A172 (cell line): ENCODE data around the gene STK25. TPM values are rescaled to one million over a fixed set of nuclear protein-coding genes. Genes with fewer than 3 reads are reported as not detected.

ENCODE experiments used
- DNase-seq: peaks from one replicate; pipeline ENCODE4 v3.0.0-alpha.2; 2015; ENCODE audit warnings: low spot score
- total RNA-seq: library from RNA; depleted of rRNA; stranded (reverse); fragments of >200 nt; shearing (Covaris generic); gene quantifications from 2 replicates; pipeline ENCODE4 v1.2.3, GENCODE V29; 2014

STK25 gene
- total RNA-seq, 1 experiment from 2014 or later, result 202 TPM

GRCh38 chr2:241494311-241494908, 14.0 kb downstream of the STK25 start:
- DNase-seq, result no peak

GRCh38 chr2:241493092-241493491, 15.3 kb downstream of the STK25 start:
- DNase-seq, result no peak

GRCh38 chr2:241492174-241492565, 16.2 kb downstream of the STK25 start:
- no peak for DNase-seq

GRCh38 chr2:241491549-241492173, 16.7 kb downstream of the STK25 start:
- DNase-seq, result no peak

DNA sequence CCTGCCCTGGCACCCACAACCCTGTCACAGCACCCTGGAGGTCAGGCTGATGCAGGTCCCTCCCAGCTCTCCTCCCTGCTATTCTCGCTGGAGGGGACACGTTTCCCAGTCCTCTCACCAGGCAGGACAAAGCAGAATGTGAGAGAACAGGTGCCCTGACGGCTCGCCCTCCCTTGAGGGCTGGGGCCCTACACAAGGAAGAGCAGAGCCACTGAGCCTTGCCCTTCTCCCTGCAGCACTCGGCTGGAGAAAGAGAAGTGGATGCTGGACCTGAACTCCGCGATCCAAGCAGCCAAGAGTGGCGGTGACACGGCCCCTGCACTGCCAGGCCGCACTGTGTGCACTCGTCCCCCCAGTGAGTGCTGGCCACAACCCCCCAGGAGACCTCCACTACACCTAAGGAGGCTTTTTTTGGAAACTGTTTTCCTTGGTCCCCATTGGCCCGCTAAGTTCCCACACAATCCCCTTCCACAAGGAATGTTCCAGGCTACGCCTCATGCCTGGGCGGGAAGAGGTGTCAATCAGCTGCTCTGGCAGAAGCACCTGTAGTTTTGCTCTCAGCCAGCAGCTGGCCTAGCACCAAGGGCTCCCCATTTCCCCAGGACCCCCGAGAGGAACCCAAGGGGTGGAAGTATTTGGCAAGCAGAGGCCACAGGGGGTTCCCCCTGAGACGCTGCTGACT, 17.4 kb downstream of the STK25 start:
- DNase-seq, result no peak

- no peak for DNase-seq
Observed at GRCh38 chr2:241489733-241490680, 18.4 kb downstream of the STK25 start.

GRCh38 chr2:241489088-241489487, 19.3 kb downstream of the STK25 start:
- no peak for DNase-seq

DNA sequence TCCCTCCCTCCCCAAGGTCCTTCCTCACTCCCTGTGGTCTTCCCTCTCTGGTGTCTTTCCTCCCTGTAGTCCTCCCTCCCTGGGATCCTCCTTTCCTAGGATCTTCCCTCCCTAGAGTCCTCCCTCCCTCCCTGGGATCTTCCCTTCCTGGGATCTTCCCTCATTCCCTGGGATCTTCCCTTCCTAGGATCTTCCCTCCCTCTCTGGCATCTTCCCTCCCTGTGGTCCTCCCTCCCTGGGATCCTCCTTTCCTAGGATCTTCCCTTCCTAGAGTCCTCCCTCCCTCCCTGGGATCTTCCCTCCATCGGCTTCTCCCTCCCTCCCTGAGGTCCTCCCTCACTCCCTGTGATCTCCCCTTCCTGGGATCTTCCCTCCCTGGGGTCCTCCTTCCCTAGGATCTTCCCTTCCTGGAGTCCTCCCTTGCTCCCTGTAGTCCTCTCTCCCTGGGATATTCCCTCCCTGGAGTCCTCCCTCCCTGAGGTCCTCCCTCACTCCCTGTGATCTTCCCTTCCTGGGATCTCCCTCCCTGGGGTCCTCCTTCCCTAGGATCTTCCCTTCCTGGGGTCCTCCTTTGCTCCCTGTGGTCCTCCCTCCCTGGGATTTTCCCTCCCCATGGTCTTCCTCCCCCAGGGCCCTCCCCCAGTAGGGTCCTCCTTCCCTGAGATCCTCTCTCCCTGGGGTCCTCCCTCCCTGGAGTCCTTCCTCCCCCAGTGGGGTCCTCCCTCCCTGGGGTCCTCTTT, 23.0 kb downstream of the STK25 start:
- DNase-seq, result no peak

GRCh38 chr2:241483305-241483704, 25.1 kb downstream of the STK25 start:
- no peak for DNase-seq

DNA sequence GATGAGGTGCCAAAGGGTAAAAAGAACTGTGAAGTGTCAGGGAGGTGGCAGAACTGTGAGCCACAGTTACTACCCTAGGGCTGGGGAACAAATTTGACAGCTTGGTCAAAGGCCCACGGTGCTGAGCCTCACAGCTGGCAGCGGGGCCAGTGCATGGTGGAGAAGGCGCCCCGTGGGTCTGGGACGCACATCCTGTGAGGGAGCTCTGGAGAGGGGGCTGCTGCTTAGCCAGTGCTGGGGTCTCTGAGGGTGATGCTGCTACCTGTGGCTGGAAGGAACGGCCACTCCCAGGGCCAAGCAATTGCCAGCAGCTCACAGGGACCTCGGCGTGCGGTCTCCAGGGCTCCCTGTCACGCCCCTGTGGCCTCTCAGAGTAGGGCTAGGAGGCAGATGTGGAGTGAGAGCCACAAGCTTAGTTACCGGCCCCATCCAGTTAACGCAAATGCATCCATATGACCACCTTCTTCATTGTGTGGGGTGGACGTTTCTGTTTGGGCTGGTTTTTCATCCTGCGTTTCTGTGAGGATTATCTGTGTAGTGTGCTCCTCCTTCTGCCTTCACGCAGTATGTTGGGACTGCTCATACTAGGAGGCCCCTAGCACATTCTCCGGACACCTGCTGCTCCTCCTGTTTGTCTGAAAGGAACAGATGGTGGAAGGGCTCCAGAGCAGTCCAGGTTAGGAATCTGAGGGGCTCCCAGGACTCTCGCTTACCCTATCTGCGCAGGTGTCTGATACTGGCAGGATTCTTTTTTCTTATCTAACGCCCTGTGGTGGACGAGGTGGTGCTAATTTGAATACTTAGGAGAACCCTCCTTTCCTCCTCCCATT, 26.0 kb downstream of the STK25 start:
- no peak for DNase-seq

DNA sequence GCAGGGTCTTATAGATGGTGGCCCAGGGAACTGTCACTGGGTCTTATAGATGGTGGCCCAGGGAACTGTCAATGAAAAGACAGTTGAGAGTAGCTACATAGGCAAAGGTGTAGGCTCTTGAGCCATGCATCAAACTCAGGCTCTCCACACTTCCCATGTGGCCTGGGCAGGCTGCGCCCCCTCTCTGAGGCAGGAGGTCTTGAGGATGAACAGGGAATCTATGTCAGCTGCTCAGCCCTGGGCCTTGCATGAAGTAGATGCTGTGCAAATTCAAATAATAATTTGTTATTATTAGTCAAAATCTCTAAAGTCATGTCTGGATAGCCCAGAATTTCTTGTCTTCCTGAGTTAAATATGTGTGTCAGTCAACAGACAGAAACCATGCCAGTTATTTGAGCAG, 26.7 kb downstream of the STK25 start:
- no peak for DNase-seq

- no peak for DNase-seq
Observed at GRCh38 chr2:241479026-241479898, 29.1 kb downstream of the STK25 start.

- no peak for DNase-seq
Observed at GRCh38 chr2:241478166-241478565, 30.2 kb downstream of the STK25 start.

- no peak for DNase-seq
Observed at GRCh38 chr2:241475267-241475666, 33.1 kb downstream of the STK25 start.

DNA sequence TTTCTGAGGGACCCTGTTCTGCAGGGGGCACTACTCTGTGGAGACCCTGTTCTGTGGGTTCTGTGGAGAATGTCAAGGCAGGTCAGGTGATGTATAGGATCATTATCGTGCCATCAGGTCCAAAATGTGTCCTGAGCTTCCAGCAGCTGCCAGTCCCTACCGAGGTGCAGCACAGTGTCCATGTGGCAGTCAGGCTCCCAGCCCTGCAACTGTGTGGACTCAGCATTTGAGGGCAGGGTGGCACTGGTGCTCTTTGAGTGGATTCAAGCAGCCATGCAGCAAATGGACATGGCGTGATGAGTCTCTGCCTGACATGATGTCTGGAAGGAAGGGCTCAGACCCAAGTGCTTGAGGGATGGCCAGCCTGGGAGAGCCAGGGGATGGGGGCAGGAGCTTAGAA, 35.0 kb downstream of the STK25 start:
- no peak for DNase-seq

DNA sequence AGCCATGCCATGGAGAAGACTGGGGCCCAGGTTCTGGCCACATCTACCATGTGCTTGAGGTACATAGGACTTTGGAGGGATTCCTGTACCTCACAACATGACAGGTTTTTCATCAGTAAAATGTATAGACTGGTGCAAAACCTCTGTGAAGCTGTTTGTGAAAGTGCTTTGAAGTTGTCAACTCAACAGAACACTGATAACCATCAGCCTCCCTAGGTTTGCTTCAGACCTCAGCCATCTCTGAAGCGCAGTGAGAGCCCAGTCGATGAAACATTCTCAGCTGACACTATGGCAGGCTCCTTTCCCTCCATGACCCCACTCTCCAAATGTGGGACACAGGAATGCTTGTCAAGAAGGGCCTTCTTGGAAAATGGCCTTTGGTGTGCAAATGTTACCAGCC, 38.6 kb downstream of the STK25 start:
- no peak for DNase-seq

DNA sequence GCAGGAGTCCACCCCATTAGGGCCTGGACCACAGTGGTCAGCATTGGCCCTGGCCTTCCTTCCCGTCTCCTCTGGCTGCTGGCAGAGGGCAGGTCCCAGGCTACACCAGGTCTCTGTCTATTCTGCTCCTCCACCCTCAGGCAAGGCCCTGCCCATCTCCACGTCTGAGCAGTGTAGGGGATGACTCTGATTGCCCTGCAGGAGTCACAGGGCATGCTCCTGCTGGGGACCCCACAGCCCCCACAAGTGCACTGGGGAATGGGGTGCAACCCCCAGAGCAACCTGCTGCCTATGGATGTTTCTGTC, 40.0 kb downstream of the STK25 start:
- DNase-seq, result no peak

DNA sequence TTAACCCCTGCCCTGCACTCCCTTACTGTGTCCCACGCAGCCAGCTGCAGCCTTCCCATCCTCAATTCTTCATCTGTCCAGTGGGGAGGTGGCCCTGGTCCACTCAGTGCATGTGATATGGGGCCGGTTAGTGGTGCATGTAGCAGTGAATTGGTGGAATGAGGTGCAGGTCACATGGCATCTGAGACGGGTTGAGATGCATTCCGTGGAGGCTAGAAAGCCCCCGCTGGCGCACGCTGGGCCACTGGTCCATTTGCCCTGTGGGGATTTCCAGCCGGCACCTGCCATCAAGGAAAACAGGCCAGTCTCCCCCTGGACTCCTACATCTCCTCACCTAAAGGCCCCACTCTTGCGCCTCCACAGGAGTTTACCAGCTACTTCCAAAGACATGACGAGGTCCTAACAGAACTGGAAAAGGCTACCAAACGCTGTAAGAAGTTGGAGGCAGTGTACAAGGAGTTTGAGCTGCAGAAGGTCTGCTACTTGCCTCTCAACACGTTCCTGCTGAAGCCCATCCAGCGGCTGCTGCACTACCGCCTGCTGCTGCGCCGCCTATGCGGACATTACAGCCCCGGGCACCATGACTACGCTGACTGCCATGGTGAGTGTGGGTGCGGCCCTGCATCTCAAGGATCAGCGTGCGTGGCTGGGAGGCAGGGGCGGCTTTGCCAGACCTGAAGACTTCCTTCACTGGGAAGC, 40.5 kb downstream of the STK25 start:
- no peak for DNase-seq

- DNase-seq, result no peak
Observed at GRCh38 chr2:241466230-241466629, 42.2 kb downstream of the STK25 start.
